NK-92 (cell line): ENCODE measurements around the gene FBXL20.
"Not testable (repeated sequence)": the region's sequence is repeated elsewhere in the genome, so short reads cannot be mapped to it uniquely, and the experiment has no call there.

Experiments used
- DNase-seq: peaks from one replicate; lab custom pipeline; 2025; ENCODE audit not compliant: unreplicated experiment; lab: John Stamatoyannopoulos, UW

Gene FBXL20

GRCh38 chr17:39391448-39391847, 10.0 kb downstream of the FBXL20 start:
- no peak for DNase-seq

- no peak for DNase-seq
Measured at GRCh38 chr17:39385040-39385439, 16.4 kb downstream of the FBXL20 start.

GRCh38 chr17:39380144-39380543, 21.3 kb downstream of the FBXL20 start:
- DNase-seq = no peak

GRCh38 chr17:39376434-39376833, 25.0 kb downstream of the FBXL20 start:
- DNase-seq = no peak

GRCh38 chr17:39367805-39368204, 33.6 kb downstream of the FBXL20 start:
- DNase-seq = not testable (repeated sequence)

- no peak for DNase-seq
Measured at GRCh38 chr17:39365872-39366271, 35.6 kb downstream of the FBXL20 start.

GRCh38 chr17:39365242-39365641, 36.2 kb downstream of the FBXL20 start:
- DNase-seq = no peak

GRCh38 chr17:39364236-39365025, 37.0 kb downstream of the FBXL20 start:
- no peak for DNase-seq

- DNase-seq = no peak
Measured at GRCh38 chr17:39361064-39361463, 40.4 kb downstream of the FBXL20 start.

GRCh38 chr17:39360537-39360936, 40.9 kb downstream of the FBXL20 start:
- no peak for DNase-seq

- no peak for DNase-seq
Measured at GRCh38 chr17:39359994-39360393, 41.4 kb downstream of the FBXL20 start.

- DNase-seq = no peak
Measured at GRCh38 chr17:39357986-39358385, 43.4 kb downstream of the FBXL20 start.

GRCh38 chr17:39357488-39357887, 43.9 kb downstream of the FBXL20 start:
- no peak for DNase-seq

GRCh38 chr17:39352986-39353385, 48.4 kb downstream of the FBXL20 start:
- DNase-seq = no peak

- DNase-seq = no peak
Measured at GRCh38 chr17:39352511-39352910, 48.9 kb downstream of the FBXL20 start.

- DNase-seq = no peak
Measured at GRCh38 chr17:39351508-39351907, 49.9 kb downstream of the FBXL20 start.

GRCh38 chr17:39349246-39349645, 52.2 kb downstream of the FBXL20 start:
- DNase-seq = no peak

GRCh38 chr17:39346863-39347262, 54.6 kb downstream of the FBXL20 start:
- DNase-seq = not testable (repeated sequence)

GRCh38 chr17:39341541-39341940, 59.9 kb downstream of the FBXL20 start:
- no peak for DNase-seq

- no peak for DNase-seq
Measured at GRCh38 chr17:39340731-39341130, 60.7 kb downstream of the FBXL20 start.

GRCh38 chr17:39339272-39339671, 62.2 kb downstream of the FBXL20 start:
- no peak for DNase-seq

- DNase-seq = not testable (repeated sequence)
Measured at GRCh38 chr17:39337649-39338048, 63.8 kb downstream of the FBXL20 start.

GRCh38 chr17:39335704-39336223, 65.7 kb downstream of the FBXL20 start:
- DNase-seq = no peak
